Aorta (tissue), 5 donors: ENCODE results near the gene NEUROG2. TPM values are rescaled to one million over a fixed set of nuclear protein-coding genes. Genes with fewer than 3 reads are reported as not detected.

ENCODE experiments used
- ATAC-seq: fragments of 200-7000 bp; cut with Tn5 transposase; one replicate; pipeline ENCODE4 v1.9.1; 2022; ENCODE audit warnings: moderate library complexity; ENCODE audit not compliant: low FRiP score
- DNase-seq, 2 donors: peaks; one replicate each; pipeline ENCODE4 v3.0.0-alpha.2; 2020
- H3K27ac ChIP-seq, 2 donors: one replicate each; pipeline ENCODE4 v1.5.1; 2013; ENCODE audit warnings: low read length in 2 of 2, mild to moderate bottlenecking in 2 of 2, moderate library complexity in 2 of 2, control low read depth in 1 of 2, inconsistent platforms in 1 of 2, low read depth in 1 of 2
- H3K27me3 ChIP-seq, 2 donors: one replicate each; pipeline ENCODE4 v1.6.1; 2013; ENCODE audit warnings: control low read depth in 1 of 2, low read length in 1 of 2, mild to moderate bottlenecking in 1 of 2, moderate library complexity in 1 of 2; ENCODE audit not compliant: insufficient read depth in 2 of 2, control insufficient read depth in 1 of 2
- H3K36me3 ChIP-seq, 2 donors: one replicate each; pipeline ENCODE4 v1.6.1; 2013; ENCODE audit warnings: control low read depth in 1 of 2, low read length in 1 of 2, mild to moderate bottlenecking in 1 of 2; ENCODE audit not compliant: insufficient read depth in 2 of 2, control insufficient read depth in 1 of 2
- H3K4me1 ChIP-seq, 2 donors: one replicate each; pipeline ENCODE4 v1.6.1; 2013; ENCODE audit warnings: low read length in 2 of 2, control low read depth in 1 of 2, mild to moderate bottlenecking in 1 of 2, moderate library complexity in 1 of 2; ENCODE audit not compliant: insufficient read depth in 2 of 2, control insufficient read depth in 1 of 2
- H3K4me3 ChIP-seq, 2 donors: one replicate each; pipeline ENCODE4 v1.5.1; 2013; ENCODE audit warnings: low read length in 2 of 2, control low read depth in 1 of 2, mild to moderate bottlenecking in 1 of 2
- H3K9me3 ChIP-seq: one replicate; pipeline ENCODE4 v1.6.1; 2013; ENCODE audit warnings: mild to moderate bottlenecking, low read length; ENCODE audit not compliant: control insufficient read depth
- WGBS, 2 donors: extraction: QIAGEN DNeasy Blood & Tissue Kit; methylation state at CpG; one replicate each; pipeline ENCODE4 v1.1.7; 2013; 5-methylcytosine and 5-hydroxymethylcytosine counted together
- intact Hi-C, 2 donors: fragments of 100-400 bp; cut with DNase I; formaldehyde crosslinking; loops; one replicate each; pipeline versions ENCODE4 v1.14.2 to v1.15.0; 2022
- polyA plus RNA-seq, 2 donors: library from polyadenylated mRNA; stranded (reverse); fragments of 200-250 nt; gene quantifications; one replicate each; pipeline ENCODE4 v1.2.3, GENCODE V29; 2013
- total RNA-seq, 2 donors: library from RNA; stranded (reverse); fragmentation: NEBNext Ultra II Directional; extraction: Animal tissue kit (Norgen Biotek cat#: 25700); gene quantifications; one replicate each; pipeline ENCODE4 v1.2.1, GENCODE V29; 2021
- donor health status: healthy with polysubstance abuse.
- donor health status: Bipolar disorder and iron deficiency.
- donor health status: DM: no; HTN: no; CAD: no.
- donor health status: DM: no; HTN: no; CAD: no.
- donor health status: DM: yes; HTN: yes; CAD: no.

NEUROG2 gene
- total and polyA plus RNA-seq, 4 donors, result not detected

DNA sequence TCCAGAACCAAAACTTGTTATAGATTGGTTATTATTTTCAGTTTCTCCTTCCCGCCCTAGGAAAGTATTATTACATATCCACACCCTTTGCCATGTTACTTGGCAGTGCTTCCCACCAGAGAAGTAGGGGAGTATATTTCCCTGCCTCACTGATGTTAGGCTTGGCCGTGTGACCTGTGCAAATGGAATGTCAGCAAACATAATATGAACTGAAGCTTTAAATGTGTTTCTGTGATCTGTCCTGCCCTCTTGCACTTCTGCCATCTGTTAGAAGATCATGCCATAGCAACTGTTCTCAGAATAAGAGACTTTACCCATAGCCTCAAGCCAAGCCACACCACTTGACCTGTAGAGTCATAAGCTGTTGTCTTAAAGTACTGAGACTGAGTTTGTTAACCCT, 36.7 kb upstream of the NEUROG2 start:
- ATAC-seq (no peak), DNase-seq (no peak)
- H3K27ac ChIP-seq, result no peak overlapping the region
- no peaks in the 10 kb centered on the region for H3K36me3 ChIP-seq
- H3K27me3 ChIP-seq, result no peaks in the 10 kb centered on the region
- H3K4me1 ChIP-seq, result peaks cover 0 to 2% of the 10 kb centered on the region in 2 donors
- 17 to 22% methylated on average over 2 of the region's 2 CpGs for WGBS, 2 donors
- intact Hi-C loops, result no loop called here
- H3K9me3 ChIP-seq, result no peaks in the 10 kb centered on the region
- no peak overlapping the region for H3K4me3 ChIP-seq

DNA sequence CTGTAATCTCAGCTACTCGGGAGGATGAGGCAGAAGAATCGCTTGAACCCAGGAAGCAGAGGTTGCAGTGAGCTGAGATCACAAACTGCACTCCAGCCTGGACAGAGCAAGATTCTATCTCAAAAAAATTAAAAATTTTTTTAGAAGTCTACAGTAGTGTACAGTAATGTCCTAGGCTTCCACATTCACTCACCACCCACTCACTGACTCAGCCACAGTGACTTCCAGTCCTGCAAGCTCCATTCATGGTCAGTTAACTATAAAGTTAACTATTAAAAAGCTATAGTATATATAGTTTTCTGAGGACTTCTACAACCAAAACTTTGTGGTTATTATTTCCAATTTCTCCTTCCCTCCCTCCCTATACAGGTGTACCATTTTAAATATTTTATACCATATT, 34.7 kb upstream of the NEUROG2 start:
- ATAC-seq, result no peak
- 88 to 89% methylated on average over 2 of the region's 2 CpGs for WGBS, 2 donors

GRCh38 chr4:112546476-112546875, 30.5 kb upstream of the NEUROG2 start:
- no peak for ATAC-seq
- H3K4me3 ChIP-seq, result no peak overlapping the region
- H3K9me3 ChIP-seq, result no peaks in the 10 kb centered on the region
- no peaks in the 10 kb centered on the region for H3K36me3 ChIP-seq
- H3K4me1 ChIP-seq, result no peaks in the 10 kb centered on the region
- no peaks in the 10 kb centered on the region for H3K27me3 ChIP-seq
- WGBS, 2 donors, result 91 to 93% methylated on average over 2 of the region's 2 CpGs
- no peak overlapping the region for H3K27ac ChIP-seq
- intact Hi-C loops, result no loop called here
- DNase-seq, result no peak

More for the DNA sequence above, 34.7 kb upstream of the NEUROG2 start:
- DNase-seq, result no peak
- H3K4me3 ChIP-seq, result no peak overlapping the region
- H3K27me3 ChIP-seq, result no peaks in the 10 kb centered on the region
- H3K27ac ChIP-seq, result no peak overlapping the region
- H3K36me3 ChIP-seq, result no peaks in the 10 kb centered on the region
- intact Hi-C loops, result no loop called here
- no peaks in the 10 kb centered on the region for H3K9me3 ChIP-seq
- H3K4me1 ChIP-seq, result peaks cover 0 to 2% of the 10 kb centered on the region in 2 donors

GRCh38 chr4:112545346-112545745, 29.4 kb upstream of the NEUROG2 start:
- Histone ChIP-seq H3K27ac (no peak overlapping the region), H3K36me3 (no peaks in the 10 kb centered on the region), H3K4me3 (no peak overlapping the region), H3K9me3 (no peaks in the 10 kb centered on the region), H3K4me1 (no peaks in the 10 kb centered on the region), H3K27me3 (no peaks in the 10 kb centered on the region)
- 94 to 96% methylated on average over 3 of the region's 3 CpGs for WGBS, 2 donors
- DNase-seq (no peak), ATAC-seq (no peak)
- intact Hi-C loops, result no loop called here

- 87 to 97% methylated on average over 1 of the region's 1 CpG for WGBS, 2 donors
- intact Hi-C loops, result no loop called here
- Histone ChIP-seq H3K27ac (no peak overlapping the region), H3K27me3 (no peaks in the 10 kb centered on the region), H3K4me1 (no peaks in the 10 kb centered on the region), H3K36me3 (no peaks in the 10 kb centered on the region), H3K9me3 (no peaks in the 10 kb centered on the region), H3K4me3 (no peak overlapping the region)
- no peak for ATAC-seq
- DNase-seq, result no peak
Observed at GRCh38 chr4:112540695-112541094, 24.7 kb upstream of the NEUROG2 start.

DNA sequence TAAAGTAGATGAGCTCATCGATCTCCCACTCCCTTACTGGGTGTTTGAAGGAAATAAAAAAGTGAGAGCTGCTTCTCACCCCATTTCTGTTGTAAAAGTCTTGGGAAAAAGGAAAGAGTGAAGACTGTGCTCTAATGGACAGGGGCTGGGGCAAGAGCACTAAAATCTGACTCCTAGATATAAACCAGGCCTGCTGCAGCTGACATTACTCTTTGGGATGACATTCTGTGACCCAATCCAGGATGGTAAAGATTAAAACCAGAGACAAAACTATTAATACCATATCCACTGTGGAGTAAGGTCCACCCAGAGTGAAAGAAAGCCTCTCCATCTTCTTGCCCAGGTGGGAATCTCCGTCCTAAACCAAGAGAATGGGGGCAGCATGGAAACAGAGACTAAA, 20.1 kb upstream of the NEUROG2 start:
- no peaks in the 10 kb centered on the region for H3K9me3 ChIP-seq
- no peak overlapping the region for H3K27ac ChIP-seq
- DNase-seq (no peak), ATAC-seq (no peak)
- 51 to 54% methylated on average over 2 of the region's 2 CpGs for WGBS, 2 donors
- H3K27me3 ChIP-seq, result no peaks in the 10 kb centered on the region
- no peaks in the 10 kb centered on the region for H3K36me3 ChIP-seq
- H3K4me3 ChIP-seq, result no peak overlapping the region
- intact Hi-C loops, result no loop called here
- H3K4me1 ChIP-seq, result no peaks in the 10 kb centered on the region

GRCh38 chr4:112532267-112532666, 16.3 kb upstream of the NEUROG2 start:
- H3K36me3 ChIP-seq, result no peaks in the 10 kb centered on the region
- no peaks in the 10 kb centered on the region for H3K4me1 ChIP-seq
- H3K27ac ChIP-seq, result no peak overlapping the region
- no peaks in the 10 kb centered on the region for H3K9me3 ChIP-seq
- intact Hi-C loops, result no loop called here
- no peak for DNase-seq
- 77 to 81% methylated on average over 3 of the region's 3 CpGs for WGBS, 2 donors
- H3K4me3 ChIP-seq, result no peak overlapping the region
- ATAC-seq, result no peak
- H3K27me3 ChIP-seq, result no peaks in the 10 kb centered on the region

DNA sequence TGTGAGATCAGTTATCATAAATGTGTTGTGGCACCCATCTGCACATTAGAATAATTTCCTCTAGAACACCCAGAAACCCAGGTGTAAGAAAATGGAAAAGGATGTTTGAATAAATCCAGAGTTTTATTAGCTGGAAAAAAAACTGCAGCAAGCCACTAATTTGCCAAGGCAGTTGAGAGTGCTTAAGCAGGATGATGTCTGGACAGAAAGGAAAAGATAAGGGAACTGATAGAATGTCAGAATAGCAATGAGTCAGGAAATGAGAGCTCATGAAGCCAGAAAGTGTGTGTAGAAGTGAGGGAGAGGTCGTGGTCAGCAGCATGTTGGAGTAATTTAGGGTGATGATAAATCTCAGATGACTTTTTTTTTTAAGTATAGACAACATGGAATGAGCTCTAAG, 15.2 kb upstream of the NEUROG2 start:
- Histone ChIP-seq H3K27ac (no peak overlapping the region), H3K4me1 (no peaks in the 10 kb centered on the region), H3K4me3 (no peak overlapping the region), H3K36me3 (no peaks in the 10 kb centered on the region), H3K27me3 (no peaks in the 10 kb centered on the region), H3K9me3 (no peaks in the 10 kb centered on the region)
- 31 to 45% methylated on average over 1 of the region's 1 CpG for WGBS, 2 donors
- intact Hi-C loops, result no loop called here
- ATAC-seq, result no peak
- no peak for DNase-seq

DNA sequence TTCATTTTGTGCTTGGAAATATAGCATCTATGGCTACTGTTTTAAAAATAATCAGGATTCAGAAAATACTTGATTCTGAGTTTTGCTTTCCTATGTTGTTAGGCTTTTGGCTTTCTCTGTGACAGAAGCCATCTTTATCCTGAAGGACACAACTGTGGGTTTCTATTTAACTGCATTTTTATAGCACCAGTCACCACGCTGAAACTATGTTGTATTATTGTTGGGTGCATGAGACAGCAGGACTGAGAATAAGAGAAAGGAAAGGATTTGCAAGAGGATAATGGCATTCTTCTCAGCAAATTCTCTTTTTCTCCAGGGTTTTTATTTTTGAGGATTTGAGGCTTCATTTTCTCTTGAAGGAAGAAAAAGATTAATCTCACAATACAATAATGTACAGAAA, 10.1 kb upstream of the NEUROG2 start:
- DNase-seq, result no peak
- H3K27me3 ChIP-seq, result no peaks in the 10 kb centered on the region
- H3K4me1 ChIP-seq, result no peaks in the 10 kb centered on the region
- no peaks in the 10 kb centered on the region for H3K36me3 ChIP-seq
- no peak overlapping the region for H3K4me3 ChIP-seq
- no peaks in the 10 kb centered on the region for H3K9me3 ChIP-seq
- 22 to 33% methylated on average over 1 of the region's 1 CpG for WGBS, 2 donors
- ATAC-seq, result no peak
- intact Hi-C loops, result no loop called here
- no peak overlapping the region for H3K27ac ChIP-seq
